SU-DHL-6 (cell line): ENCODE measurements around the gene CUX1.
"Not testable (repeated sequence)": the region's sequence is repeated elsewhere in the genome, so short reads cannot be mapped to it uniquely, and the experiment has no call there.

Source experiments
- H2AFZ ChIP-seq: fragments of 200-600 bp; sonication (generic); 2 replicates; pipeline ENCODE4 v1.6.1; 2014; ENCODE audit warnings: low read depth, mild to moderate bottlenecking, moderate library complexity, mixed read lengths, antibody characterized with exemption, low read length; ENCODE audit not compliant: severe bottlenecking
- H3F3A ChIP-seq: fragments of 200-600 bp; shearing (Covaris generic); 2 replicates; pipeline ENCODE4 v1.6.0; 2016; ENCODE audit warnings: antibody characterized with exemption, mild to moderate bottlenecking; ENCODE audit not compliant: insufficient read depth
- H3K27ac ChIP-seq: fragments of 200-600 bp; sonication (generic); 2 replicates; pipeline ENCODE4 v1.5.1; 2016; ENCODE audit warnings: low read depth, mild to moderate bottlenecking, low read length, moderate library complexity, mixed read lengths
- H3K27me3 ChIP-seq: fragments of 200-600 bp; sonication (generic), shearing (Covaris generic); 2 replicates; pipeline ENCODE4 v1.6.0; 2014; ENCODE audit warnings: mild to moderate bottlenecking, low read length
- H3K36me3 ChIP-seq: fragments of 200-600 bp; sonication (generic); 2 replicates; pipeline ENCODE4 v1.6.1; 2014; ENCODE audit warnings: mild to moderate bottlenecking, low read length, mixed read lengths
- H3K4me2 ChIP-seq: fragments of 300-600, 200-600 bp; shearing (Covaris generic), sonication (generic); 2 replicates; pipeline ENCODE4 v1.6.0; 2014; ENCODE audit warnings: low read length, low read depth, mild to moderate bottlenecking; ENCODE audit not compliant: poor library complexity, severe bottlenecking
- H3K4me3 ChIP-seq: fragments of 200-600 bp; sonication (generic); 2 replicates; pipeline ENCODE4 v1.5.1; 2014; ENCODE audit warnings: antibody characterized with exemption, low read length, mild to moderate bottlenecking, mixed read lengths; ENCODE audit not compliant: insufficient read depth, poor library complexity, severe bottlenecking
- H3K79me2 ChIP-seq: fragments of 200-600 bp; sonication (generic); 2 replicates; pipeline ENCODE4 v1.6.1; 2014; ENCODE audit warnings: mild to moderate bottlenecking, low read length, moderate library complexity; ENCODE audit not compliant: insufficient read depth
- H3K9ac ChIP-seq: fragments of 200-600 bp; sonication (generic); 2 replicates; pipeline ENCODE4 v1.7.0; 2014; ENCODE audit warnings: mild to moderate bottlenecking, low read length
- H3K9me2 ChIP-seq: fragments of 200-600 bp; sonication (generic); replicated peaks from 2 replicates; pipeline ENCODE4 v1.6.1; 2014; ENCODE audit warnings: low read length; ENCODE audit not compliant: insufficient read depth
- H3K9me3 ChIP-seq: fragments of 200-600 bp; sonication (generic); 2 replicates; pipeline ENCODE4 v1.6.1; 2014; ENCODE audit warnings: low read length, mixed read lengths; ENCODE audit not compliant: insufficient read depth
- H4K20me1 ChIP-seq: fragments of 200-600 bp; sonication (generic); 2 replicates; pipeline ENCODE4 v1.6.1; 2014; ENCODE audit warnings: low read depth, mild to moderate bottlenecking, antibody characterized with exemption, low read length, moderate library complexity, mixed read lengths
- EZH2phosphoT487 ChIP-seq: fragments of 200-600 bp; sonication (generic), shearing (Covaris generic); conservative IDR thresholded peaks from 2 replicates; pipeline ENCODE4 v1.6.1; 2018; ENCODE audit warnings: mild to moderate bottlenecking, antibody characterized with exemption, low read length, moderate library complexity, mixed read lengths
- TF ChIP-seq, protein P1 (sequence below): fragments of 200-600 bp; sonication (generic); IDR thresholded peaks from one replicate; pipeline ENCODE4 v1.5.1; 2017; ENCODE audit warnings: antibody characterized with exemption, mild to moderate bottlenecking, low read length, moderate library complexity; ENCODE audit not compliant: insufficient read depth, poor library complexity, severe bottlenecking

Gene CUX1

DNA sequence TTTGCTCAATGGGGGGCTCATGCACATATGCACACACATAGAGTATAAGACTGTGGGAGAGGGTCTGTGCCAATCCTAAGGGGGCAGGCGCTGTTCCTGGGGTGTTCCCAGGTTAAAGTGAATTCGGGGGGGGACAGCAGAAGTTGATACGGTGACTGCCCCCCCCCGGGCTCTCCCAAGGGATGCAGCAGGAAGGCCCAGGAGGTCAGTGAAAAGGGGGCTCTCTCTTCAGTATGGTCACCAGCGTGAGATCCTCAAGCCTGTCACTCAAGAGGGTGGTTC is 506.4 kb downstream of the CUX1 start:
- Histone ChIP-seq H4K20me1 (no peaks in the 10 kb centered on the region; the same call in 1 of the 2 replicates), H3K36me3 (peaks cover 6% of the 10 kb centered on the region), H3K4me3 (no peak overlapping the region), H2AFZ (no peak overlapping the region), H3K27me3 (no peaks in the 10 kb centered on the region), H3K79me2 (peaks cover 26% of the 10 kb centered on the region), H3K9ac (no peak overlapping the region), H3K9me3 (no peaks in the 10 kb centered on the region), H3K4me2 (no peak overlapping the region), H3K9me2 (no peaks in the 10 kb centered on the region), H3K27ac (peak overlapping the region; percentile 89), H3F3A (peaks cover 93% of the 10 kb centered on the region)
- no peak for TF ChIP-seq EZH2phosphoT487

GRCh38 chr7:102325106-102325505 is 507.7 kb downstream of the CUX1 start:
- peak overlapping the region; percentile 0 for H3K4me2 ChIP-seq
- H3K27ac ChIP-seq, result peak overlapping the region; percentile 96; the same call in 1 of the 2 replicates
- H2AFZ ChIP-seq, H3K27me3 ChIP-seq, H3K9me3 ChIP-seq, H3K9me2 ChIP-seq, H3K36me3 ChIP-seq, H4K20me1 ChIP-seq, H3K9ac ChIP-seq, H3K4me3 ChIP-seq: not testable (repeated sequence)
- H3K79me2 ChIP-seq, result peaks cover 34% of the 10 kb centered on the region
- H3F3A ChIP-seq, result peaks cover 87% of the 10 kb centered on the region

- Histone ChIP-seq H3K9me2 (no peaks in the 10 kb centered on the region), H3K36me3 (peaks cover 6% of the 10 kb centered on the region), H2AFZ (no peak overlapping the region), H3K4me3 (peak overlapping the region; percentile 71), H3F3A (peaks cover 88% of the 10 kb centered on the region), H3K27me3 (no peaks in the 10 kb centered on the region), H4K20me1 (no peaks in the 10 kb centered on the region), H3K79me2 (peaks cover 40% of the 10 kb centered on the region), H3K27ac (peak overlapping the region; percentile 96), H3K9ac (peak overlapping the region; percentile 76), H3K9me3 (no peaks in the 10 kb centered on the region), H3K4me2 (peak overlapping the region; percentile 83)
- no peak for TF ChIP-seq EZH2phosphoT487
- TF ChIP-seq, protein P1, sequence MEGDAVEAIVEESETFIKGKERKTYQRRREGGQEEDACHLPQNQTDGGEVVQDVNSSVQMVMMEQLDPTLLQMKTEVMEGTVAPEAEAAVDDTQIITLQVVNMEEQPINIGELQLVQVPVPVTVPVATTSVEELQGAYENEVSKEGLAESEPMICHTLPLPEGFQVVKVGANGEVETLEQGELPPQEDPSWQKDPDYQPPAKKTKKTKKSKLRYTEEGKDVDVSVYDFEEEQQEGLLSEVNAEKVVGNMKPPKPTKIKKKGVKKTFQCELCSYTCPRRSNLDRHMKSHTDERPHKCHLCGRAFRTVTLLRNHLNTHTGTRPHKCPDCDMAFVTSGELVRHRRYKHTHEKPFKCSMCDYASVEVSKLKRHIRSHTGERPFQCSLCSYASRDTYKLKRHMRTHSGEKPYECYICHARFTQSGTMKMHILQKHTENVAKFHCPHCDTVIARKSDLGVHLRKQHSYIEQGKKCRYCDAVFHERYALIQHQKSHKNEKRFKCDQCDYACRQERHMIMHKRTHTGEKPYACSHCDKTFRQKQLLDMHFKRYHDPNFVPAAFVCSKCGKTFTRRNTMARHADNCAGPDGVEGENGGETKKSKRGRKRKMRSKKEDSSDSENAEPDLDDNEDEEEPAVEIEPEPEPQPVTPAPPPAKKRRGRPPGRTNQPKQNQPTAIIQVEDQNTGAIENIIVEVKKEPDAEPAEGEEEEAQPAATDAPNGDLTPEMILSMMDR, result no peak
Observed at GRCh38 chr7:102326157-102326889, 508.9 kb downstream of the CUX1 start.

DNA sequence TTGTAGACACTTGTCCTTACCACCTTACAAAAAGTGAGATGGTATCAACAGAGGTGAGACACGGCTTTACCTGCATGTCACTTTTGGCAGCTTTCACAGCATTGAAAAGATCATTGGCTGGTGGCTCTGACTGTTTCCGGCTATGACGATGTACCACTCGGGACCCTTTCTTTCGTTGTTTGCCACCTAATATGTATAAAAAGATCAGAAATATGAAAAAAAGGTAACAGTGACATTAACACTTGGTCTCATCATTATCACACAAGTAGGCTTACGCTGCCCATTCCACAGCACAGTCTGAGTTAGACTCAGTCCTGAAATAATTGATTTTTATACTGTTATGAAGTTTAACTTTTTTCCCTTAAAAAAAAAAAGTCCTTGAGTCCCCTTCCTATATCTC is 509.8 kb downstream of the CUX1 start:
- H3K4me3 ChIP-seq, result peak overlapping the region; percentile 71
- H3K4me2 ChIP-seq, result peak overlapping the region; percentile 83
- H4K20me1 ChIP-seq, H2AFZ ChIP-seq, H3K9me2 ChIP-seq, H3K9me3 ChIP-seq, H3K27me3 ChIP-seq, H3K36me3 ChIP-seq: not testable (repeated sequence)
- peak overlapping the region; percentile 76 for H3K9ac ChIP-seq
- H3K27ac ChIP-seq, result peak overlapping the region; percentile 96
- H3F3A ChIP-seq, result peaks cover 88% of the 10 kb centered on the region
- H3K79me2 ChIP-seq, result peaks cover 40% of the 10 kb centered on the region

DNA sequence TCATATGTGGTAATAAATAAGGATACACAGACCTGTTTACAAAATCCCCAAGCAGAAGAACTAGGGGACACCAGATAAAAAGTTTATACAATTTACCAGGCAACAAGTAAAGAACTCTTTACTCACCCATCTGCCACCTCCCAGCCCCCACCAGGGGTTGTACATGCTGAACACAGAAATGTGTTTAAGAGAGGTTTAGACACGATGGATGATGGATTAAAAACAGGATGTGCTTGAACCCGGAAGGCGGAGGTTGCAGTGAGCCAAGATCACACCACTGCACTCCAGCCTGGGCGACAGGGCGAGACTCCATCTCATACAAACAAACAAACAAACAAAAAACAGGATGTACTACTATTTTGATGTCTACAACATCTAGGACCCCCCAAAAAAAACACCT is 511.4 kb downstream of the CUX1 start:
- not testable (repeated sequence) for H3K9me3 ChIP-seq, H3K27me3 ChIP-seq, H2AFZ ChIP-seq, H3K9me2 ChIP-seq, H3K36me3 ChIP-seq, H4K20me1 ChIP-seq
- H3K4me3 ChIP-seq, result peak overlapping the region; percentile 71
- peak overlapping the region; percentile 83 for H3K4me2 ChIP-seq
- H3K79me2 ChIP-seq, result peaks cover 40% of the 10 kb centered on the region
- H3F3A ChIP-seq, result peaks cover 87% of the 10 kb centered on the region
- H3K27ac ChIP-seq, result peak overlapping the region; percentile 96
- peak overlapping the region; percentile 76 for H3K9ac ChIP-seq

- peak overlapping the region; percentile 83 for H3K4me2 ChIP-seq
Observed at GRCh38 chr7:102329366-102329765, 511.9 kb downstream of the CUX1 start.

GRCh38 chr7:102330666-102331460 is 513.4 kb downstream of the CUX1 start:
- H3K9me2 ChIP-seq, H3K36me3 ChIP-seq, H4K20me1 ChIP-seq, H3K9me3 ChIP-seq, H3K27me3 ChIP-seq, H2AFZ ChIP-seq: not testable (repeated sequence)
- peaks cover 39% of the 10 kb centered on the region for H3K79me2 ChIP-seq
- peak overlapping the region; percentile 83 for H3K4me2 ChIP-seq
- peaks cover 82% of the 10 kb centered on the region for H3F3A ChIP-seq
- peak overlapping the region; percentile 30 for H3K4me3 ChIP-seq
- peak overlapping the region; percentile 96 for H3K27ac ChIP-seq
- peak overlapping the region; percentile 76 for H3K9ac ChIP-seq

More at GRCh38 chr7:102329366-102329765, 511.9 kb downstream of the CUX1 start:
- H3K9me2 ChIP-seq, H2AFZ ChIP-seq, H4K20me1 ChIP-seq, H3K9me3 ChIP-seq, H3K36me3 ChIP-seq, H3K27me3 ChIP-seq: not testable (repeated sequence)
- H3K9ac ChIP-seq, result peak overlapping the region; percentile 76
- peak overlapping the region; percentile 18 for H3K4me3 ChIP-seq
- H3F3A ChIP-seq, result peaks cover 82% of the 10 kb centered on the region
- H3K27ac ChIP-seq, result peak overlapping the region; percentile 96
- H3K79me2 ChIP-seq, result peaks cover 40% of the 10 kb centered on the region
